NCI-H69 (cell line): ENCODE results near the gene KCTD17.

Experiments used
- DNase-seq: peaks from one replicate; lab custom pipeline; 2025; lab: John Stamatoyannopoulos, UW

The KCTD17 gene

DNA sequence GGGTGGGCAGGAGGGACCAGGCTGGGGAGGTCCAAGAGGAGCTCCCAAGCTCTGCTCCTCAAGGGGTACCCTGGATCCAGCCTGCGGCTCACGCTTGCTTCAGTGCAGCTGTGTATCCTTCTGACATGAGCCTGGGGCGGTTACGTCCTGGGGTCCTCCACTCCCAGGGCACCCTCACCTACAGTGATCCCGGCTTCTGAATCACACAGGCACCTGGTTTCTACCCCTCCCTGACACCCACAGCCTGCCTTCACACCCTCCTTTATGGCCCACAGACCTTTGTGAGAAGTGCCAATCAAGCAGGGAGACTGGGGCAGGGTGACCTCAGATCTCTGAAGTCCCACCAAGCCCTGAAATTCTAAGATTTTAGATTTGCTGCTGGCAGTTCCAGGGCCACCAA is 30.5 kb upstream of the KCTD17 start:
- no peak for DNase-seq

DNA sequence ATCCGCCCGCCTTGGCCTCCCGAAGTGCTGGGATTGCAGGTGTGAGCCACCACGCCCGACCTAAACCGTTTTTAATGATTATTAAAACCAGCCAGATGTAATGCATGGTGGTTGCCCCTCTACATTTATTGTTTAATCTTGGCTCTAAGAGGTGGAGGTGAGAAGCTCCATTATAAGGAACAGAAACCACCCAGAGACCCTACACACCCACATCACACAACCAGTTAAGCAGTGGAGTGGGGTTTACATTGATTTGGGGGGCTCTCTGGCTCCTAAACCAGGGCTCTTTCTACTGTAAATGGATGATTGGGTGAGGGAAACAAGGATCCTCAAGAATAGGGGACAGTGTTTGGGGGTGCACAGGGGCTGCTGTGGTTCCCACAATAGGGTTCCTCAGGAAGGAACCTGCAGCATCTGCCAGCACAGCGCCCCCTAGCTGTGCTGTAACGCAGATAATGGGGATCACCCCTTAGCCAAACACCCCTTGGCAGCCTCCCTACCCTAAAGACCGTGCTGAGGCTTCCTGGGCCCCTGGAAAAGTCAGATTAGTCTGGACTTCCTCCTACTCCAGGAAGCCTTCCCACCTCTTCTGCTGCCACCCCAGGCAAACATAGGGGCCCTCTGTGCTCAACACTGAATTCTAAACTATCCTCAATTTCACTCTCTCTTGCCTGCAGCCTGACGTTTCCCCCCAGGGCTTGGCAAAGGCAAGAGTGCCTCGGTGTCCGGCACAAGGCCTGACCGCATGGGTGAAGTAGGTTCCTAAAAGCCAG is 29.6 kb upstream of the KCTD17 start:
- DNase-seq: peak; percentile 59

DNA sequence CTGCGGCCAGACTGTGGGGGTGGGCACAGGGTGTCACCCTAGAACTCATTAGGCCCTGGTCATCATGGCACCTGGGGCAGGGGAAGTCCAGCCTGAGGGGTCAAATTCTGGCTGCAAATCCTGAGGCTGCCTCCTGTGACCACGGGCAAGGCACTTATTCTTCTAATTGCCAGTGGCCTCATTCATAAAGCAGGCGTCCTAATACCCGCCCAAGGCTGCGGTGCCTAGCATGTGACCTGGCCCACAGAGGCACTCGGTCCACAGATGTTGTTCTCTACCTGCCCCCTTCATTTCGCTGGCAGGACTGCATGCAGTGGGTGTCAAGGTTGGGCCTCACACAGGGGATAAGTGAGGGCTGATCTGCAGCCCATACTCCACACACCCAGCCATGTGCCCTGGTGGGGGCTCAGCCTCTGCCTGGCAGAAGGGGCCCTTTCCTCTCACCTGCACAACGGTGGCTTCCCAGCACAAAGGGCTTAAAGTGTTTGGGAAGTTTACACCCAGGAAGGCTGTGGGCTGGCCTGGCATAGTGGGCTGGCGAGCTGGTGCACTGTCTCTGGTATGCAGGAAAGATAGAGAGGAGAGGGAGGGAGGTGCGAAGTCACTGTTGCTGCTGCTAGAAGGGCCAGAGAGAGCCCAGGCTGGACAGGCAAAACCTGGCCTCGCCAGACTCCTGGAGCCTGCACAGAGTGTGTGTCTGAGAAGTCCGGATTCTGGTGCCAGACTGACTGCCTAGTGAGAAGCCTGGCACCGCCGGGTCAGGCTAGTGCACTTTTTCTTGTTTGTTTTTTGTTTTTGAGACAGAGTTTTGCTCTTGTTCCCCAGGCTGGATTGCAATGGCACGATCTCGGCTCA is 28.8 kb upstream of the KCTD17 start:
- DNase-seq: no peak

DNA sequence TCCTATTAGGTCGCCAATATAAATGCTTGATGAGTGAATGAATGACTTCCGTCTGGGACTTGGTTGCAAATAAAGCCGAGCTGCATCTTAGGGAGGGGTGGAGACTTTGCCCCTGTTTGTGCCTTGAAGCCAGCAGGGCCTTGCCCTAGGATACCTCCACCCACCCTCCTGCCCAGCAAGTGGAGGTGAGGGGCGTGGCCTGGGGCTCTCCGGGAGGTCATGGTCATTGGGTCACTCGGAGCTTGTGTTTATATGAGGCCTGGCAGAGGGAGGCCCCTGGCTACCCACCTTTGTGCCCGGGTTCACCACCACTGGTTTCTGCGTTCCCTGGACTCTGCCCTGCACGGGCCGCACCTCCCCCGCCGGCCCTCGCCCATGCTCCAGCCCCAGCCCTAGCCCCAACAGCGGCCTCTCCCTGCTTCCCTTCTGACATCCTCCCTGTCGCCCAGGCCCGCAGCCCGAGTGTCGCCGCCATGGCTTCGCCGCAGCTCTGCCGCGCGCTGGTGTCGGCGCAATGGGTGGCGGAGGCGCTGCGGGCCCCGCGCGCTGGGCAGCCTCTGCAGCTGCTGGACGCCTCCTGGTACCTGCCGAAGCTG is 27.7 kb upstream of the KCTD17 start:
- no peak for DNase-seq

DNA sequence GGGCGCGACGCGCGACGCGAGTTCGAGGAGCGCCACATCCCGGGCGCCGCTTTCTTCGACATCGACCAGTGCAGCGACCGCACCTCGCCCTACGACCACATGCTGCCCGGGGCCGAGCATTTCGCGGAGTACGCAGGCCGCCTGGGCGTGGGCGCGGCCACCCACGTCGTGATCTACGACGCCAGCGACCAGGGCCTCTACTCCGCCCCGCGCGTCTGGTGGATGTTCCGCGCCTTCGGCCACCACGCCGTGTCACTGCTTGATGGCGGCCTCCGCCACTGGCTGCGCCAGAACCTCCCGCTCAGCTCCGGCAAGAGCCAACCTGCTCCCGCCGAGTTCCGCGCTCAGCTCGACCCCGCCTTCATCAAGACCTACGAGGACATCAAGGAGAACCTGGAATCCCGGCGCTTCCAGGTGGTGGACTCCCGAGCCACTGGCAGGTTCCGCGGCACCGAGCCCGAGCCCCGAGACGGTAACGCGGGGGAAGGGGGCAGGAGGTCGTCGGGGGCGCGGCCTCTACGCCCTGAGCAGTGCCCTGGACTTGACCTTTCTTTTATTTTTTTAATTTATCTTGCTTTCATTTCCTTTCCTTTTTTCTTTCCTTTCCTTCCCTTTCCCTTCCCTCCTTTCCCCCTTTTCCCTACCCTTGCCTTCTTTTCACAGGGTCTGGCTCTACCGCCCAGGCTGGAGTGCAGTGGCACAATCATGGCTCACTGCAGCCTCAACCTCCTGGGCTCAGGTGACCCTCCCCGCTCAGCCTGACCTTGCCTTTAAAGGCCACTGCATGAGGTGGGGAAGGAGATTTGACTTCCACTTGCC is 27.0 kb upstream of the KCTD17 start:
- DNase-seq: no peak

DNA sequence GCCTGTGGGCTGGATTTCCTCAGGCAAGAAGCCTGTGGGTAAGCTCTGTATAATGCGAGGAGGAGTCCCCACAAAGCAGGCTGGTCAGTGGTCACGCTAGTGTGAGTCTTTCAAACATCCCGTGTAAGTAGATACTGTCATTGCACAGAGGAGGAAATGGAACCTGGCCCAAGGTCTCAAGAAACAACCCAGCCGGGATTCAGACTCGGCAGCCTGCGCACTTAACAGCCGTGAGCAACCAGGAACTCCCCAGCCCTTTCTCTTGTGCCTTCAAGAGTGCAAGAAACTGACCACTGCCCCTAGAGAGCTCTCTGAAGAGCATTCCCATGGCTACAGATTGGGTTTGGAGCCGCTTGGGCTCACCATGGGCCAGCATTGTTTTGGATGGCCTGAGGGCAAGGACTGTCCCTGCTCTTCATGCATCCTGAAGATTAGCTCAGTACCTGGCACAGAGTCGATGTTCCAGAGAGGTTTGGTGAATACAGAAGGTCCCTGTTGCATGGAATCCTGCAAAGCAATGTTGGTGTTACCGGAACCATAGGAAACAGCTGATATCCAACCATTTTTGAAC is 26.0 kb upstream of the KCTD17 start:
- no peak for DNase-seq

DNA sequence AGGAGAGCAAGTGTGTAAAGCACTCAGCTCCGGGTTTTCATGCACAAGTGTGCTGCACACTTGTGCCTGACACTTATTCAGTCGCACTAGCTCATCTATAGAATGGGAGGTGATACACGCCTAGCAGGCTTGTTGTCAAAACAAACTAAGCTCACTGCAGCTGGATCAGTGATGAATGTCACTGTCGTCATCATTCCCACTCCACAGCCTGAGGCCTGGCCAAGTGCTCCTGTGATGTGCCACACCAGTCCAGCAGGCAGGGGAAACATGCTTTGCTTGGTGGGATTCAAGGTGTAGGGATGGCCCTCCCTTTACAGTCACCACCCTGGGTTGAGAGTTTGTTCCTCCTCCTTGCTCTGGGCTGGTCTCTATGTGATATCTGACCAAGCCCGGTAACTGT is 25.2 kb upstream of the KCTD17 start:
- no peak for DNase-seq

DNA sequence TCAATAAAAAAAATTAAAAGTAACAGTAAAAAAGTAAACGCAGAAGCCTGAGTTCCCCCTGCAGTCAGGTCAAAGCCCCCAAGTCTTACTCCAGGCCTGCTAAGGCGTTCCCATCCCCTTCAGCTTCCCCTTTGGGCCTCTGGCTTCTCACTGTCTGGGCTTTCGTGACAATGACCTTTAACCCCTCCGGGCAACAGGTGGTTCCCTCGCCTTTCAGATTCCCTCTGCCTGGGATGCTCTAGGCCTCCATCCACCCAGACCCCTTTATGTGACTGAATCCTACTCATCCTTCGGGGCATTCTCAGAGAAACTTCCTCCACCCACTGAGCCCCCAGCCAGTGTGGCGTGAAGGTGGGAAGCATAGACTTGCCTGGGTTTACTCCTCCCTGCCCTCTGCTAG is 24.0 kb upstream of the KCTD17 start:
- DNase-seq: no peak

DNA sequence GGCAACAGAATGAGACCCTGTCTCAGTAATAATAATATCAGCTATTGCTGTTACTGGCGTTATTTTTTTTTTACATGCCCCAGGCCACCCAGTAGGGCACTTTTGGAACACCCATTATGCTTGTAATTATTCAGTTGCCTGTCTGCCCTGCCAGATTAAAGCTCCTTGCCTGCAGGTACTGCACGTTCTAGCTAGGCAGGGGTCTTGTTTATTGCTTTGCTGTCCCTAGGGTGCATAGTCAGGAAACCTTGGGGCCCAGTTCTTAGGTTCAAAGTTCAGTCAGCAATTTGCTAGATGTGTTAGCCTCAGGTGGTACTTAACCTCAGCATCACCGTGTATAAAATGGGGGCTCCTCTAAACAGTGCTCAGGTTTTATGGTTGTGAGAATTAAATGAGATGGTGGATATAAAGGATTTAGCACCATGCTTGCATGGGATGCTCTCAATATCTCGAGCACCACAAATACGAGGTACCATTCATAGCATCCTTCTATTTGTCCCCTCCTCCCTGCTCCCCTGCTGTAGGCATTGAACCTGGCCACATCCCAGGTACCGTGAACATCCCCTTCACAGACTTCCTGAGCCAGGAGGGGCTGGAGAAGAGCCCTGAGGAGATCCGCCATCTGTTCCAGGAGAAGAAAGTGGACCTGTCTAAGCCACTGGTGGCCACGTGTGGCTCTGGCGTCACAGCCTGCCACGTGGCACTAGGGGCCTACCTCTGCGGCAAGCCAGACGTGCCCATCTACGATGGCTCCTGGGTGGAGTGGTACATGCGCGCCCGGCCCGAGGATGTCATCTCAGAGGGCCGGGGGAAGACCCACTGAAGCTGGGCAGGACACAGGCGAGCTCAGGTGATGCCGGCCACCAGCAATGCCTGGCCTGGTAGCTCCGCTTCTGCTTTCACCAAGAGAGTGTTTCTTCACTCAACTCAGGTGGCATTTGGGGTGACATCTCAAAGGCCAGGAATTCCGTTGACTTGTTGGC is 22.6 kb upstream of the KCTD17 start:
- DNase-seq: no peak

DNA sequence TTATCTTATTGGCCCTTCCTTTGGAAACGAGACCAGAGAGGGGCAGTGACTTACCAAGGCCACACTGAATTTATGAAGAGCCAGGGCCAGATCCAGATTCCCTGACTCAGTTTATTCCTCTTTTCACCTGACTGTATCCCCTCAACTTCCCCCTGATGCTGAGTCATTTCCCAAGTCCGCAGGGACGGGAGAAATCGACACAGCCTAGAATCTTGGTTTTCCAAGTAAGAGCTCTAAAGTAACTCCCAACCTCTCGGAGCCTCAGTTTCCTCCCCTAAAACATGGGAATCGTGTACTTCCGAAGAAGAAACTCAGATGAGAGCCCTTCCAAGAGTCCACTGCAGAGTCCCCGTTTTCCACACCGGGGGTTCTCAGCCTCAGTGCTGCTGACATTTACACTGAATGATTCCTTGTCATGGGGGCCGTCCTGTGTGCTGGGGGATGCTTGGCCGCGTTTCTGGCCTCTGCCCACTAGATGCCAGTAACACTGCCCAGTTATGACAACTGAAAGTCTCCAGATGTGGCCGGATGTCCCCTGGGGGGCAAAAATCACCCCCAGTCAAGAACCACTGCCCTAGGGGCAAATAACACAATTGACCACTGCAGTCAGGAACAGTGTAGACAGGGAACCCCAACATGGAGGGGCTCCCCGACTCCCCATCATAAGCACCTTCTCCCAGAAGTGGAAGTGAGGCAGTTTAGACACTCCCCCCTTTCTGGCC is 20.8 kb upstream of the KCTD17 start:
- no peak for DNase-seq

DNA sequence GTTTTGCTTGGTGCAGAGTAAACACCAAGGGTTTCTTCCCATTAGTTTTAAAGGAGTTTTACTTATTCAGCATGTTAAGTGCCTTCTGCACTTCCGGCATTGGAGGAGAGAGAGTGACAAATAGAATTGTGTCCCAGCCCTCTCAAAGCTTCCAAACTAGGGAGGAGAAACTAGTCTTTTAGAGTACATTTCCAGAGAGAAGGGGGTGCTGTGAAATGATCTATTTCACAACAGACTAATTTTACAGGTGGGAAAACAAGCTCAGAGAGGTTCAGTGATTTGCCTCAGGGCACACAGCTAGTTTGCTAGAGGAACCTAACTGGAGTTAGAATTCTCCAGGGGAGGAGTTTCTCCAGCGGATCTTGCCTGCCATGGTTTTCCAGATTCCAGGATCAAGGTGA is 19.4 kb upstream of the KCTD17 start:
- no peak for DNase-seq

DNA sequence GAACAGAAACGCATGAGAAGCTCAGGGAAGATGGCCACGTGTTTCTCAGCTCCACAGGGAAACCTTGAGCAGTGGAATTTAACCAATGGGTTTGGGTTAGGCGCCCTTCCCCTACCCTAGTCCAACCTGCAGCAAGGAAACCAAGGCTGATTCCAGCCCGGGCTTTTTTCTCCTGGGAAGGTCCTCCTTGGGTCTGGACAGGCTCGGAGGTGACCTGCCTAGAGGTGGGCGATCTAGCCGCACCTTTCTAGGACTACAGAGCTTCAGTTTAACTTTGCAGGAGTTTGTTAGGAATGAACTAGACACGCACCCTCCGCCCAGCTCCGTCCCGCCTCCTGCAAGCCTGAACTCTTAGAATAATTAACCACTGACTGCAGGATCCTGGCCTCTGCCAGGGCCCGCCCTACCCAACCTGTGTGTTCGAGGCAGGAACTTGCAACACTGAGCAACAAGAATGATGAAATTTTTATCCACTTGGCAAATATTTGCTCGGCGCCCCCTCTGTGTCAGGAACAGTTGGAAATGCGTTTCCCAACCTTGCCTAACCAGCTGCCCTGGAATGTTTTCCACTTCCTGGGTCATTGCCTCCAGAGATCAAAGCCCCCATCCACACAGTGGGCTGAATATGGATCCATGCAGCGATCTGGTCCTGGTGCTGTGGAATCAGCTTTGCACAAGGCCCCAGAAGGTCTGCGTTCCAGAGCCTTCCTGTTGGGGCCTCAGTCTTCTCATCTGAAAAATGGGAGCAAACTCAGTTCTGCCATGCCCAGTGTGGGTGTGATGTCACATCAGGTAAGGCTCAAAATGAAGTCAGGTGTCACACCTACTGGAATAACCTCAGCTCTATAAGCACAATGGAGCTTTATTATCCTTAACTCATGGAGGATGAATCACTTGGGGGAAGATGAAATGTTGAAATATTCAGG is 18.7 kb upstream of the KCTD17 start:
- DNase-seq: peak; percentile 35

DNA sequence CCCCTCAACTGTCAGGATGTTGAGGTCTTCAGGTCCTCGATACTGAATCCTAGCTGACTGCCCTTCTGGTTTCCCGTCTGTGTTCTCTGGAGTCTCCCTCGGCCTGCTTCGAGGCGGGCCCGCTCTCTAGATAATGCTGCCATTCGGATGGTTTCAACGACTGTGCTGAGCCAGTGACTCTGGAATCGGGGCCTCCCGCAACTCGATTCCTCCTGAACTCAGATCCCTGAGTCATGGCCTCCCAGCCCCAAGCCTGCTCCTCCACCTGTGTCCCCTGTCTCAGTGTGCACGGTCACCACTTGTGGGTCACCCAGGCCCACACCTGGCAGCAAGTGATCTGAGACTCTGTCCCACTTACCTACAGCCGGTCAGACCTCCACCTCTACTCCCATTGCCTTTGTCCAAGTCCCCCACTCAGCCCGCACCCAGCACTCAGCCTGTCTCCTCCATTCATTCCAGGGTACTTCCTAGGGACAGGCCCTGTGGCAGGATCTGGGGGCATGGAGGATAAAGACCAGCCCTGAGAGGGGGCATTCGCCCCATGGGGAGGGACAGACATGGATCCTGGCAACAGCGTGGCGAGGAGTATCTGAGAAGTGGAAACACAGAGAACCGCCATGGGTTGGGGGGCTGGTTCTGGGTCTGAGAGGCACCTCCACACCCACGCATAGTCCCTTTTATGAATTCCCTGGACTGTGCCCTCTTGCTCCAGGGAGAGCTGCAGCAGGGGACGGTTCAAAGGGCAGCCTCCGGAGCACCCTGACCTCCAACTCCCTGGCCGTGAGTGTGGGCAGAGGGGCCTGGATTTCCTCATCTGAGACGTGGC is 17.7 kb upstream of the KCTD17 start:
- DNase-seq: no peak

DNA sequence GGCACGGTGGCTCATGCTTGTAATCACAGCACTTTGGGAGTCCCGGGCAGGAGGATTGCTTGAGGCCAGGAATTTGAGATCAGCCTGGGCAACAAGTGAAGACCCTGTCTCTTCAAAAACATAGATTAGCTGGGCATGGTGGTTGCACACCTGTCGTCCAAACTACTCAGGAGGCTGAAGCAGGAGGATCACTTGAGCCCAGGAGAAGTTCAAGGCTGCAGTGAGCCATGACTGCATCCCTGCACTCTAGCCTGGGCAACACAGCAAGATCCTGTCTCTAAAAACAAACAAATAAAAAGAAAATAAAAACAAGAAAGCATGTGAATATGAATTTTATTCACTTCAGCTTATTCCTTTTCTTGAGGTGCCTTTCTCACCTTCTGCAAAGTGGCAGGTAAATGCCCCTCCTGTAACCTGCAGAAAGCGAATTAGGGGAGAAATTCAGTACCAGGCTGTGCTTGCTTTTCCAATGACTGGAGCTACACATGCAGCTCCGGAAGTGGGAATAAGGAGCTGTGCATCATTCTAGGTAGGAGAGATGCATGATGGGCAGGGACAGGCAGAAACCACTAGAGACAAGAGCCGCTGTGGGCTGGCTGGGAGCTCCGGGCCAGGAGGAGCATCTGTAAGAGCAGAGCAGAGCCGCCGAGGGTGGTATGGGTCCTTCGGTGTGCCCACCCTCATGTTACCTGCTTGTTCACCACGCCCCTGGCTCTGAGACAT is 14.7 kb upstream of the KCTD17 start:
- DNase-seq: no peak

DNA sequence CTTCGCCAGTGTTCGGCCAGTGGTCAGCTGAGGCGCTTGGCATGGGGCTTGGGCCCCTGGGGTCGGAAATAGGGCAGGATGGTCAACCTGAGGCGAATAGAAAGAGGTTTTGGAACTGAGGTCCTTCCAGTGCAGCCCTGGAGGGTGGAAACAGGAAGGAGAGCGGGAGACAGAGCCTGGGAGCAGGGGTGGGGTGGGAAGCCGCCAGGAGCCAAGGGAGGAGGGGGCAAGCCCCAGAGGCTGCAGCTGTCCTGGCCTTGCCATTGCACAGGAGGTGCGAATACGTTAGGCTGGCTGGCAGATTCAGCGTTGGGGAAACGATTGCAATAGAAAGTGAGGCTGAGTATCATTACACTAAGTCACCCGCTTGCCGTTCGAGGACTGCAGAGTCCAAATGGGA is 13.9 kb upstream of the KCTD17 start:
- DNase-seq: no peak

DNA sequence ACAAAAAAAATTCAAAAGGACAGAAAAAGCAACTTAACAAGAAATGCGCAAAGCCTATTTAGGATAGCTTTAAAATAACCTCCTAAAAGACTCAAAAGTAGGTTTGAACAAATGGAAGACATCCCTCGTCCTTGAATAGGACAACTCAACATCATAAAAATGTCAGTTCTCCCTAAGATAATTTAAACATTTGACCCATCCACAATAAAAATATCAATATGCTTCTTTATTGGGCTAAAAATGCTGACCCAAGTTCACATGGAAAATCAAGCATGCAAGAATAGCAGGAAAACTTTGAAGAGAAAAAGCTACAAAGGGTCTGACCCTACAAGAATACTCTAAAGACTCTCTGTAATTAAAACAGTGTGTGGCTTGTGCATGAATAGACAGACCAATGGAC is 12.1 kb upstream of the KCTD17 start:
- no peak for DNase-seq

DNA sequence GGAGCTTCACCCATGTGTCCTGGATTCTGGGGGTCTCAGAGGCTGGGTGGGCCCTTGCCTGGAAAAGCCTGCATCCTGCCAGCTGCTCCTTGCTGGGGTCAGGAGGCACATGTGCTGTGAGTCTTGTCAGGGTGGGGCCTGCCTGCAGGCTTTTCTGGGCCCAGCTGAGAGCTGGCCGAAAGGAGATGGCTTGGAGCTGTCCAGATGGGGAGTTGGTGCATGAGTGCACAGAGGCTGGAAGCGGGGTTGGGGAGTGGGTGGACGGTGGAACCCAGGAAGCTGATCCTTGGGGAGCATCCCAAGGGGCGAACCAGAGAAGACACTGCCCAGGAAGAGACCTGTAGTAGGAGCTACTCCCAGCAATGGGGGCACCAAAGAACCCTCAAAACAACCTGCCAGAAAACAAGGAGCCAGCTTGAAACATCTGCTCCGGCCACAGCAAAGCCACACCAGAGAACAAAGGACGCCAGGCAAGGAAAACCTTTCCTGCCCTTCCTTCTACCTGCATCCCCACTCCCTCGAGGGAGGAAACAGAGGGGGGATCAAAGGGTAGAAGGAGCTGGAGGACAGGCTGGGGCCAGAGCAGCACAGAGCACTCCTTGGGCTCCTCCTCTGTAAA is 8.2 kb upstream of the KCTD17 start:
- DNase-seq: no peak
